ENCODE data around the gene PLCD1.
"Not testable (repeated sequence)": the region's sequence is repeated elsewhere in the genome, so short reads cannot be mapped to it uniquely, and the experiment has no call there.

PLCD1 gene

GRCh38 chr3:38000242-38000916, 29.1 kb downstream of the PLCD1 start:
- DNase-seq (ENCODE audit: low read depth in 2 of 2): no peak

GRCh38 chr3:37999836-38000235, 29.6 kb downstream of the PLCD1 start:
- no peak for DNase-seq (ENCODE audit: low read depth in 2 of 2)

GRCh38 chr3:37997791-37998370, 31.6 kb downstream of the PLCD1 start:
- DNase-seq (ENCODE audit: low read depth in 2 of 2): no peak

GRCh38 chr3:37997342-37997741, 32.1 kb downstream of the PLCD1 start:
- no peak for DNase-seq (ENCODE audit: low read depth in 2 of 2)

- DNase-seq (ENCODE audit: low read depth in 2 of 2): peak; percentile 47 to 53
Measured at GRCh38 chr3:37996785-37997301, 32.6 kb downstream of the PLCD1 start.

DNA sequence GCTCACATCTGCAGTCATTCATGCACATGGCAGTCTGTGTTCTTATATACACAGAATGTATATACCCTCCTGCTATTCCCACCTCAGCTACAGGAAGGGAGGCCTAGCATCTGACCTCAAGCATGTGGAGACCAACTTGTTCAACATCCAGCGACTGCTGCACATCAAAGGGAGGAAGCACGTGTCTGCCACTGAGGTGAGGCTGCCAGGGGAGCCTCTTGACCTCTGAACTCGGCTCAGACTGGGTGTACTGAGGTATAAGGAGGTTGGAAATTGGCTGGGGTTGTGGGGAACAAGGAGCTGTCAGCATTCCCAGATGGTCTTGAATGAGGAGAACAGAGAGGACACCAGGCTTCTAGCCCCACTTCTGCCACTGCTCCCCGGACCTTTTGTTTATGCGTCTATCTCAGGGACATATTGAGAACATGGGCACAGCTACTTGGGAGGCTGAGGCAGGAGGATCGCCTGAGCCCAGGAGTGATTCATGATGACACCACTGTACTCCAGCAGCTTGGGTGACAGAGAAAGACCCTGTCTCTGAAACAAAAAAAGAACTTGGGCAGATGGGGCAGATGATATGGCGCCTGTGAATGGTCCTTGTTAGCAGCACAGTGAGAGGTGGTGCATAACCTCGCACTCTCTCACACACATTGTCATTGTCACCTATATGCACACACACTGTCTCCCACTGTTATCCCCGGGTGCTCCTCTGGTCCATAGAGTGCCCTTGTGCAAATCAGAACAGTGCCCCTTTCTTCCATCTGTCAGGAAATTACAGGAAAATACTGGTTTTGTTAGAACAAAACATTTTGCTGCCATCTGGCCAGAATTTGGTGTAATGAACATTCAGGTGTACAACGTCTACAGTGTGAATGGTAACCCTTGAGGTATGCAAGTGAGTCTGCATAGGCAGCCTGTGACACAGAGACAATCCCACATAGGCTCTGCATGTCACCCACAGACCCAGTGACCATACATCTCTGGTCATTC, 33.5 kb downstream of the PLCD1 start:
- no peak for DNase-seq (ENCODE audit: low read depth in 2 of 2)

- DNase-seq (ENCODE audit: low read depth in 2 of 2): no peak
Measured at GRCh38 chr3:37994639-37994972, 34.8 kb downstream of the PLCD1 start.

DNA sequence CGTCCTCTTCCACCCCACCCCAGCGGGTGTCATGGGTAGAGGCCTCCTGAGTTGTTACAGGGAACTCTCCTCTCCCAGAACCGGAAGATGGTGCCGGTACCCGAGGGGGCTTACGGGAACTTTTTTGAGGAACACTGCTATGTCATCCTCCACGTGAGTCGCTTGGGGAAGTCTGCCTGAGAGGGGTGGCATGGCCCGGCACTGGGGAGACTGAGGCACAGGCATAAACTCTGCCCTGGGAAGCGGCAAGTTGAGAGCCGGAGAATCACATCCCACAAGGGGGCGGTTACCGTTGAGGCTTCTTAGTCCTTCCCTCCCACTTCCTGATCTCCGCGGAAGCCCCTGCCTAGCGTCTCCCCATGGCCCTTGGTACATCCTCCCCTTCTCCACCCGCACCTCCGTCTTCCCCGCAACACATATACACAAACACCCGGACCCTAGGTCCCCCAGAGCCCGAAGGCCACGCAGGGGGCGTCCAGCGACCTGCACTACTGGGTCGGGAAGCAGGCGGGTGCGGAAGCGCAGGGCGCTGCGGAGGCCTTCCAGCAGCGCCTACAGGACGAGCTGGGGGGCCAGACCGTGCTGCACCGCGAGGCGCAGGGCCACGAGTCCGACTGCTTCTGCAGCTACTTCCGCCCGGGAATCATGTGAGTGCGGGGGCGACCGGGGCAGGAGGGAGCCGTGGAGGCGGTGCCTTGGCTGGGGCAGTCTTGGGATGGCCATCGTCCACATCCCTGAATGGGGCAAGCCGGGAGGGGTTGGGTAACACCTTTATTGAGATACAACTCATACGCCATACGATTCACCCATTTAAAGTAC, 35.4 kb downstream of the PLCD1 start:
- DNase-seq (ENCODE audit: low read depth in 2 of 2): peak; percentile 31 to 36

DNA sequence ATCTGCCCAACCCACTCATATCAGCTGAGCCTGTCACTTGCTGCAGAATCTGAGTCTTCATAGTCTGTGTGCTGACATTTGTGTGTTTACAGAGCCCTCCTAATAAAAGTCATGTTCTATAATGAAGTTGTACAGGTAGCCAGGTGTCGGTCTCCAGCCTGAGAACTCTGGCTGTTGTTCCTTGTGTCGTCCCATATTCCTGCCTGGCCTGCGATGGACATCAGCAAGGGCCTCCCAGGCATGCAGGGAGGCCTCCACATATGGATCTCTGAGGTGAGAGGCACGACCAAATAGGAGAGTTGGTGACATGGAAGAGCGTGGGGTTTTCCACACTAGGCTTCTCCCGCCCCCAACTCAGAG, 36.0 kb downstream of the PLCD1 start:
- DNase-seq (ENCODE audit: low read depth in 2 of 2): no peak

DNA sequence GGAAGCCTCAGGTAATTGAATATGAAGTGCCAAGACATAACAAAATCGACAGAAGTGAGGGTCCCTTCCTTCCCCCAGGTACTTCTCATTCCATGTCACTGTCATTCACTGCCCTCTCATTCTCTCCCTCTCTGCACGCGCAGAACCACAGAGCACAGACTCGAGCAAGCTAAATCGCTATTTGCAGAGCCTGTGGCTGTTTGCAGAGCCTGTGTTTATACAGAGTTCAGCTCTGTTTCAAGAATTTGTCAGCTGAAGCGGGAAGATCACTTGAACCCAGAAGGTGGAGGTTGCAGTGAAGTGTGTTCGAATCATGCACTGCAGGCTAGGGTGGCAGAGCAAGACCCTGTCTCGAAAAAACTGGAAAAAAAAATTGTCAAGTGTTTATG, 36.4 kb downstream of the PLCD1 start:
- DNase-seq (ENCODE audit: low read depth in 2 of 2): no peak

- DNase-seq (ENCODE audit: low read depth in 2 of 2): no peak
Measured at GRCh38 chr3:37992271-37993066, 37.0 kb downstream of the PLCD1 start.

- DNase-seq (ENCODE audit: low read depth in 2 of 2): no peak
Measured at GRCh38 chr3:37991823-37992222, 37.6 kb downstream of the PLCD1 start.

- DNase-seq (ENCODE audit: low read depth in 2 of 2): no peak
Measured at GRCh38 chr3:37991109-37991508, 38.3 kb downstream of the PLCD1 start.

- no peak for DNase-seq (ENCODE audit: low read depth in 2 of 2)
Measured at GRCh38 chr3:37990527-37990926, 38.9 kb downstream of the PLCD1 start, which contains the start of gene VILL. Gene VILL (plus strand): TSS chr3:37990786. CDS start chr3:37993673, 2,887 bp downstream.

- DNase-seq (ENCODE audit: low read depth in 2 of 2): no peak
Measured at GRCh38 chr3:37989821-37990480, 39.5 kb downstream of the PLCD1 start.

- no peak for DNase-seq (ENCODE audit: low read depth in 2 of 2)
Measured at GRCh38 chr3:37988931-37989525, 40.4 kb downstream of the PLCD1 start.

- DNase-seq (ENCODE audit: low read depth in 2 of 2): not testable (repeated sequence)
Measured at GRCh38 chr3:37988376-37988775, 41.1 kb downstream of the PLCD1 start.

DNA sequence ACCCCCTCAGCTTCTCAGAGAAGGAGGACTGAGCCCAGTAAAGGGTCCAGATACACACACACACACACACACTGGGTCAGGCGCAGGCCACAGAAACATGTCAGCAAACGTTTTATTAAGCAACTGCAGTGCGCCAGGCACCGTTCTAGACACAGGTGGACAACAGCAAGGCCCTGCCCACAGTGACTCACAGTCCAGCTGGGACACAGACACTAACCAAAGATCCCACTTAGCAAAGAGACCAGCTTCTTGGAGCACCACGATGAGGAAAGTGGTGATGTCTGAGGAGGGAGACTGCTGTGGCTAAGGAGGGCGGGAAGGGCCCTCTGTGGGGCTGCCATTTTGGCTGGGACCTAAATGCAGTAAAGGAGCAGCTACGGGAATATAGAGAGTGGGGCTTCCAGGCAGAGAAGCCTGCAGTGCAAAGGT, 41.7 kb downstream of the PLCD1 start:
- no peak for DNase-seq (ENCODE audit: low read depth in 2 of 2)

GRCh38 chr3:37987315-37987697, 42.1 kb downstream of the PLCD1 start:
- no peak for DNase-seq (ENCODE audit: low read depth in 2 of 2)
